Measurements from ENCODE around the gene ACSF2.

DNA sequence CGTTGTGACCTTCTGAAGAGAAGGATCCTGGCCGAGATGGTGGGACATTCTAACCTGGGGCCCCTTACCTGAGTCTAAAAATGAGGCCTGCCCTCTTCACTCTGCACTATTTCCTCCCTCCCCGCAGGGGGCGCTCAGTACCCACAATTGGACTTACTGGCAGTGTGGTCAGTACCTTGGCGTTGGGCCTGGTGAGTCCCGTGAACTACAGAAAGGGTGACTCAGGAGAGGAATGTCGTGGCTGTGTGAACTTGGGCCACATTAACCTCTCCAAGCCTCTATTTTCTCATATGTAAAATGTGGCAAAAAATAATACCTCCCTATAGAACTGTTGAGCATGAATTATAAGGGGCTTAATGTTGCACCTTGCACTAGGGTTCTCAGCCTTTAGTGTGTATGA is 56.5 kb downstream of the ACSF2 start:
- TF ChIP-seq, protein P1, sequence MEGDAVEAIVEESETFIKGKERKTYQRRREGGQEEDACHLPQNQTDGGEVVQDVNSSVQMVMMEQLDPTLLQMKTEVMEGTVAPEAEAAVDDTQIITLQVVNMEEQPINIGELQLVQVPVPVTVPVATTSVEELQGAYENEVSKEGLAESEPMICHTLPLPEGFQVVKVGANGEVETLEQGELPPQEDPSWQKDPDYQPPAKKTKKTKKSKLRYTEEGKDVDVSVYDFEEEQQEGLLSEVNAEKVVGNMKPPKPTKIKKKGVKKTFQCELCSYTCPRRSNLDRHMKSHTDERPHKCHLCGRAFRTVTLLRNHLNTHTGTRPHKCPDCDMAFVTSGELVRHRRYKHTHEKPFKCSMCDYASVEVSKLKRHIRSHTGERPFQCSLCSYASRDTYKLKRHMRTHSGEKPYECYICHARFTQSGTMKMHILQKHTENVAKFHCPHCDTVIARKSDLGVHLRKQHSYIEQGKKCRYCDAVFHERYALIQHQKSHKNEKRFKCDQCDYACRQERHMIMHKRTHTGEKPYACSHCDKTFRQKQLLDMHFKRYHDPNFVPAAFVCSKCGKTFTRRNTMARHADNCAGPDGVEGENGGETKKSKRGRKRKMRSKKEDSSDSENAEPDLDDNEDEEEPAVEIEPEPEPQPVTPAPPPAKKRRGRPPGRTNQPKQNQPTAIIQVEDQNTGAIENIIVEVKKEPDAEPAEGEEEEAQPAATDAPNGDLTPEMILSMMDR (IDR thresholded peaks at IDR 0.05; ENCODE audit: extremely low read depth in 1 of 2, insufficient read depth in 1 of 2, low read depth in 1 of 2, low read length in 2 of 2) = peak; percentile 89 to 96
- TF ChIP-seq POLR2A (IDR thresholded peaks at IDR 0.05; ENCODE audit: low read depth, low read length) (no peak), EZH2 (IDR thresholded peaks at IDR 0.05; ENCODE audit: borderline replicate concordance, low read depth, low read length, severe bottlenecking) (no peak), MYC (IDR thresholded peaks at IDR 0.05; ENCODE audit: low read depth, low read length) (no peak), POLR2AphosphoS5 (IDR thresholded peaks at IDR 0.05; ENCODE audit: insufficient read depth, low read depth, low read length) (no peak)

All from endothelial cell of umbilical vein (primary cell).